ENCODE measurements around the gene PRAC2. TPM values are rescaled to one million over a fixed set of nuclear protein-coding genes. Genes with fewer than 3 reads are reported as not detected.

Gene PRAC2
- total RNA-seq, 2 donors from 2014 or later, result 10.1 to 11.7 TPM

DNA sequence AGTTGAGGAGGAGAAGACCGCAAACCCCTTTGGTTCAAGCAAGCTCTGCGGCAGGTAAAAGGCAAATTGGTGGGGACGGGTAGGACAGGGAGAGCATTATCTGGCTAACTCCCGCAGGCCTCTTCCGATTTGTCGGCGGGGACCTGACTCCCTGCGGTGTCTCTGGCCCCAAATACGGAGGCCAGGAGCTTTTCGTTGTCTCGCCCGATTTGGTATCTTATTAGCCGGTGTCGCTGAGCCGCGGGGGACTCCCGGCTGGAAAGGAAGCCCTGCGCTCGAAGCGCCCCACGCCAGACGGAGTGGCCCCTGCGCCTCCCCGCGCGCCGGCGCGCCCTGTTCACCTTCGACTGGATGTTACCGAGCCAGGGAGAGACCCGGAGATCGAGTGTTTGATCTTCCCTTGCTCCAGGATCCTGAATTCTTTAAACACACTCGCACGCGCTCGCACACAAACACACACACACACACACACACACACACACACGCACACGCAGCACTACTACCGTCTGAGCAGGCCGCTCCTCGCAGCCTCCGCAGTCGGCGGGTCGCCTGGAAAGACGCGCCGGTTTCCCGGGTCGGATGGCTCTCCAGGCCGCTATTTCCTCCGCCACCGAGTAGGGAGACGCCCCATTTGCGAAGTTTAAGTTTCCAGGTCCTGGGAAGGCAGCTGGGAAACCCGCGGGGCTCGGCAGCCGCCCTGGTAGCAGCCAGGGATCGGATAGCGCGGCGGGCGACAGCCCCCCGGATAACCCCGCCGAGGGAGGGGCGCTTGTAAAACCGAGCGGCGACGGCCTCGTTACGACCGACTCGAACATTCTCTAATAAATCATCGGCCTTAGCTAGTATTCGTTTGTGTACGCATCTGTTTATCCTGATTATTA is 4.0 kb upstream of the PRAC2 start:
- intact Hi-C loops (cut with DNase I, micrococcal nuclease), result no loop called here
- DNase-seq, result peak in 1 of 2 donors; percentile 48
- peak; percentile 9 for ATAC-seq

- intact Hi-C loops (cut with DNase I, micrococcal nuclease), result no loop called here
- DNase-seq, result peak in 1 of 2 donors; percentile 57
- ATAC-seq, result peak; percentile 6
Observed at GRCh38 chr17:48719642-48720265, 3.2 kb upstream of the PRAC2 start.

- ATAC-seq (peak; percentile 11), DNase-seq (peak in 1 of 2 donors; percentile 45)
- intact Hi-C loops (cut with DNase I, micrococcal nuclease), result no loop called here
Observed at GRCh38 chr17:48720266-48721008, 2.5 kb upstream of the PRAC2 start.

DNA sequence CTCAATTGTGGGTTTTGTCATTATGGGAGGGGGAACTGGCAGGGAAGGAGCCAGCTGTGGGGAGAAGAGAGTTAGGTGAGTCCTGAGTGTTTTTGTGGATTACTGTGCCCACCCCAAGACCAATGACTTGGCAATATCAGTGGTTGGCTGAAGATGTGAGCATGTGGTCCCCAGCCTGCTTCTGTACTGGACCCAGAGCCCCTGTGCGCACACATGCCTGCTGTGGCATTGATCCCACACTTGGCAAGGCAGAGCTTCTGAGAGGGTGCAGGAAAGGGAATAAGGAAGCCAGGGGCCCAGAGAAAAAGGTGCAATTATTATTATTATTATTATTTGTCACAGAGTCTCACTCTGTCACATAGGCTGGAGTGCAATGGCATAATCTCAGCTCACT is 2.0 kb upstream of the PRAC2 start:
- intact Hi-C loops (cut with DNase I, micrococcal nuclease), result no loop called here
- DNase-seq (peak; percentile 36 to 52), ATAC-seq (peak; percentile 10)

DNA sequence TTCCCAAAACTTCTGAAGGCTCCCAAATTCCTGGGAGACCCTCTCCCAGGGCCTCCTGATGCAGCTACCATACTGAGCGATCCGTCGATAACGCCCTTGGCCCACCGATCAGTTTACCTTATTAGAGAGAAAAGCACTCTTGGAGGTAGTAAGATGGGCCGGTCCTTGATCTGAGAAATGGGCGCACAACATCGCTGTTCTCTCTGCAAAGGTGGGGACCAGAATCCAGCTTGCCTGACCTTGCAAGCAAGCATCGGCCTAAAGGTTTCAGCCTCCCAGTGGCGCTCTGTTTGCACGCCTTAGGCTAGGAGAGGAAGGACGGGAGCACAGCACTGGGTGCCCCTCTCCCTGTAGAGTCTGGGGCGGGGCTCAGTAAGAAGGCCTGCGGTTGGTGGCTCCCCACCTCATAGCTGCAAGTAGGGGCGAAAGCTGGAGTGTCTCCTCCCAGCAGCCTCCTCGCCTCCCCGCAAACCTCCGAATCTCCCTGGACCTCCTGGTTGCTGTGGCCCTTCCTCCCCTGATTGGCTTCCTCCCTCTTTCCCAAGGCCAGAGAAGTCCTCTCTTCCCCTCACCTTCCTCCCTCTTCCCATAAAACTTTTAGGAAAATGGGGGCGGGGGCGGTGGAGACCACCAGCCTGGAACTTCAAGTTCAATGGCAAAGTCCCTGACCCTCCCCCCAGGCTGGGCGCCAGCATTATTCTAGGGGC is 631 bp upstream of the PRAC2 start, which contains the start of gene PRAC1:
Gene PRAC1 (minus strand): TSS at position 318 of the 707 bp plus-strand sequence. CDS start 126 bp downstream, at position 192.
- peak; percentile 87 to 93 for DNase-seq
- intact Hi-C loops (cut with DNase I, micrococcal nuclease), result no loop called here
- ATAC-seq, result peak; percentile 66

GRCh38 chr17:48723423-48724250 is 652 bp downstream of the PRAC2 start:
- DNase-seq, result peak; percentile 47 to 72
- peak; percentile 25 for ATAC-seq
- intact Hi-C loops (cut with DNase I, micrococcal nuclease), result no loop called here

DNA sequence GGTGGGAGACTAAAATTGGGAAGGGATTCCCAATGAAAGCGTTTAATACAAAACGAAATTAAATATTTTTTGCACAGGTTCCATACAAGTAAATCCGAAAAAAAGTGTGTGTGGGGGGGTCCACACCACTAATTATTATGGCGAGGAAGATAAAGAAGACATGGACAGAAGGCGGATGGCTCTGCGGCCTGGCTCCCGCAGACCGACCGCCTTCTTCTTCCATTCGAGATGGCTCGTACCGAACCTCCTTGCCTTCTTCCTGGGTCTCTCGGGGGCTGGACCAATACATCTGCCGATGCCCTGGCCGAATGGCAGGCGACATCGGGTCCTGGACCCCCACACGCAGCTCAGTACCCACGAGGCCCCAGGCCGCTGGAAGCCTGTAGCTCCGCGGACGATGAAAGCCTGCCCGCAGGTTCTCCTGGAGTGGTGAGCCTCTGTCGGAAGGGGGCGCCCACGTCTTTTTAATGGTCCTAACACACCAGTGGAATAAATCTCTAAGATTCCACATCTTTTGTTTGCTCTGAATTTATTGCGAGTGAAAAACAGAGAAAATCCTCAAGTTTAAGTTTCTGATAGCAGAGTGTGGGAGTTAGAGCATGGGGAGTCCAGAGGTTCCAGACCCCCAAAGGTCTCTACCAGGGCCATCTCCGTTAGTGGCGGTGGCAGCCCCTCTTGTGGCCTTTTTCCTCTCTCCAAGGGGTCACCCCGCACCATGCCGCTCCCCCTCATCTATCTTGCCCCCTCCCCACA is 1.4 kb downstream of the PRAC2 start:
- intact Hi-C loops (cut with DNase I, micrococcal nuclease), result loop anchor here in 1 of 2 donors (5.0 kb wide), 1 partner anchor 68 kb away; no protein-coding TSS in a partner anchor
- DNase-seq (peak; percentile 89 to 97), ATAC-seq (peak; percentile 33)

GRCh38 chr17:48725004-48725287 is 2.0 kb downstream of the PRAC2 start:
- ATAC-seq (no peak), DNase-seq (no peak)
- intact Hi-C loops (cut with DNase I, micrococcal nuclease), result loop anchor here in 1 of 2 donors (5.0 kb wide), 1 partner anchor 67 kb away; no protein-coding TSS in a partner anchor

- no peak for DNase-seq
- intact Hi-C loops (cut with DNase I, micrococcal nuclease), result loop anchor here in 1 of 2 donors (5.0 kb wide), 1 partner anchor 67 kb away; no protein-coding TSS in a partner anchor
- ATAC-seq, result no peak
Observed at GRCh38 chr17:48725288-48726064, 2.5 kb downstream of the PRAC2 start.

DNA sequence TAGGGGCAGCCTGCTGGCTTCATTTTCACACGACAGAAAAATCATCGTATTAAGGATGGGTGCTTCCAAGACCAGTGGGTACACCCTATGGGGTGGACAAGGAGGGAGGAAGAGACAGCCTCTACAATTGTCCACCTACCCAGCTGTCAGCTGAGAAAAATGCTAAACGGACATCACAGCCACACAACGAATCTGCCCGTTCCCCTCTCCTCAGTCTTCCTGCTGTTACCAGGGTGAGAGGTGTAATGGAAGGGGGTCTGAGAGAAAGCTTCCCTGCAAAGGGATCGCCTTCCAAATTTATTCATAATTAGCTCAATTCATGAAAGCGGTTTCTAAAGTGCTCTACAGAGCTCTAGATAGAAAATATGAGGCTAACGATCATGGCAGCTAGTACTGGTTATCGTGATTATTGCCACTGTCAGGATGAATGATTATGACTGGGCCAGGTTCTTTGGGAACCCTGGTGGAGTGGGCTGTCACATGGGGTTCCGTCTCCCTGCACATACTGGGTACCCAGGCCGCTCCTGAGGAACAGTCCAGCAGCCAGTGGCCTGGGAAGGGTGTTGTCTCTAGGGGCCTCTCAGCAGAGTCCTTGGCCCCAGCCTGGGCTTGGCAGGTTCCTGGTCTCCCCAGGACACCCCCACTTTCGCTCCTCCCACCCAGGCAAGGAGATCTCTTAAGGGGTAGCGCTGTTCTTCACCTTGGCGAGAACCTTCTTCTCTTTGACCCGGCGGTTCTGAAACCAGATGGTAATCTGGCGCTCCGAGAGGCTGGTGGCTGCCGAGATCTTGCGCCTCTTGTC is 3.3 kb downstream of the PRAC2 start:
- ATAC-seq (no peak), DNase-seq (peak in 1 of 2 donors; percentile 66)
- intact Hi-C loops (cut with DNase I, micrococcal nuclease), result loop anchor here in 1 of 2 donors (5.0 kb wide), 1 partner anchor 66 kb away; no protein-coding TSS in a partner anchor

DNA sequence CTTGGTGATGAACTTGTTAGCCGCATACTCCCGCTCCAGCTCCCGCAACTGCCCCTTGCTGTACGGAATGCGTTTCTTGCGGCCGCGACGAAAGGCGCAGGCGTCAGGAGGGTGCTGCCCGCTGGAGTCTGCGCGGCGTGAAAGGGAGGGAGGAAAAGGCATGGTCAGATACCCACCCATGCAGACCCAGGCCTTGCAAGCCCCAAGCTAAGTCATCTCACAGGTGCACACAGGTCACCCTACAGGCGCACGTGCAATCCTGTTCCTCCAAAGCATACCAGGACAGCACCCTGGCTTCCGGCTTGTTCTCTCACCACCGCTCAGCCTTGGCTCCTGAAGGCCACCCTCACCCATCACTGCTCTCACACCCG is 3.9 kb downstream of the PRAC2 start:
- DNase-seq (peak; percentile 38 to 65), ATAC-seq (peak; percentile 11)
- intact Hi-C loops (cut with DNase I, micrococcal nuclease), result loop anchor here in 1 of 2 donors (5.0 kb wide), 1 partner anchor 65 kb away; no protein-coding TSS in a partner anchor

- intact Hi-C loops (cut with DNase I, micrococcal nuclease), result loop anchor here in 1 of 2 donors (5.0 kb wide), 1 partner anchor 65 kb away; no protein-coding TSS in a partner anchor
- ATAC-seq (peak; percentile 14), DNase-seq (no peak)
Observed at GRCh38 chr17:48727415-48728175, 4.6 kb downstream of the PRAC2 start.

- intact Hi-C loops (cut with DNase I, micrococcal nuclease), result loop anchor here in 1 of 2 donors (5.0 kb wide), 1 partner anchor 64 kb away; no protein-coding TSS in a partner anchor
- DNase-seq (peak; percentile 89 to 93), ATAC-seq (peak; percentile 73)
Observed at GRCh38 chr17:48728232-48729231, 5.5 kb downstream of the PRAC2 start, which contains the start of gene HOXB13. Gene HOXB13, minus strand, starts transcription at chr17:48728750. Its CDS starts 157 bp downstream, at chr17:48728593.

Measured in left colon (tissue), 2 donors.